Stimulated activated CD4-positive, alpha-beta T cell treated with anti-CD3 and anti-CD28 coated beads, Interleukin-12 subunit alpha, Interleukin-12 subunit beta, amount 100 ng/mL, for 24 hours (primary cell): ENCODE results near the gene MAPKAP1.
A peak's percentile ranks its signal among the peaks of the same experiment; 100 is the strongest.
"Not testable (repeated sequence)": the region's sequence is repeated elsewhere in the genome, so short reads cannot be mapped to it uniquely, and the experiment has no call there.

Experiments used
- DNase-seq, 2 experiments: peaks; one replicate each; pipeline ENCODE4 v3.0.0-alpha.2; 2020; ENCODE audit warnings: low read depth in 2 of 2

Gene MAPKAP1

GRCh38 chr9:125411171-125411756 lies 295.7 kb downstream of the MAPKAP1 start:
- no peak for DNase-seq

- no peak for DNase-seq
These were observed 296.5 kb downstream of the MAPKAP1 start for GRCh38 chr9:125410522-125410894.

GRCh38 chr9:125409637-125410521 lies 297.1 kb downstream of the MAPKAP1 start:
- DNase-seq = peak in 1 of 2 experiments; percentile 26

- no peak for DNase-seq
These were observed 297.8 kb downstream of the MAPKAP1 start for GRCh38 chr9:125409217-125409636.

GRCh38 chr9:125407974-125408900 lies 298.8 kb downstream of the MAPKAP1 start:
- DNase-seq = peak; percentile 61 to 80

GRCh38 chr9:125407432-125407973 lies 299.5 kb downstream of the MAPKAP1 start:
- no peak for DNase-seq

- DNase-seq = no peak
These were observed 300.3 kb downstream of the MAPKAP1 start for GRCh38 chr9:125406810-125407087.

- DNase-seq = no peak
These were observed 300.8 kb downstream of the MAPKAP1 start for GRCh38 chr9:125405938-125406809.

- DNase-seq = no peak
These were observed 302.3 kb downstream of the MAPKAP1 start for GRCh38 chr9:125404733-125405132.

GRCh38 chr9:125400725-125401716 lies 306.0 kb downstream of the MAPKAP1 start:
- DNase-seq = no peak

GRCh38 chr9:125400232-125400631 lies 306.8 kb downstream of the MAPKAP1 start:
- DNase-seq = not testable (repeated sequence)

GRCh38 chr9:125399666-125400065 lies 307.3 kb downstream of the MAPKAP1 start:
- DNase-seq = no peak

- no peak for DNase-seq
These were observed 307.8 kb downstream of the MAPKAP1 start for GRCh38 chr9:125399165-125399564.

- DNase-seq = no peak
These were observed 308.8 kb downstream of the MAPKAP1 start for GRCh38 chr9:125398243-125398642.

GRCh38 chr9:125397736-125398135 lies 309.3 kb downstream of the MAPKAP1 start:
- no peak for DNase-seq

- DNase-seq = no peak
These were observed 310.2 kb downstream of the MAPKAP1 start for GRCh38 chr9:125396799-125397198.

- no peak for DNase-seq
These were observed 313.6 kb downstream of the MAPKAP1 start for GRCh38 chr9:125393426-125393825.

GRCh38 chr9:125391704-125392103 lies 315.3 kb downstream of the MAPKAP1 start:
- DNase-seq = no peak

- DNase-seq = no peak
These were observed 318.0 kb downstream of the MAPKAP1 start for GRCh38 chr9:125388978-125389377.
